Stimulated activated CD8-positive, alpha-beta memory T cell treated with anti-CD3 and anti-CD28 coated beads, Interleukin-15, amount 100 ng/mL, for 1 hour (primary cell): Measurements from ENCODE around the gene NFE2L1.
A peak's percentile ranks its signal among the peaks of the same experiment; 100 is the strongest.
"Not testable (repeated sequence)": the region's sequence is repeated elsewhere in the genome, so short reads cannot be mapped to it uniquely, and the experiment has no call there.

ENCODE experiments used
- DNase-seq: peaks from one replicate; pipeline ENCODE4 v3.0.0-alpha.2; 2020; ENCODE audit warnings: low read depth

Gene NFE2L1

GRCh38 chr17:48024149-48025039 lies 23.8 kb upstream of the NFE2L1 start:
- no peak for DNase-seq

- peak; percentile 94 for DNase-seq
These were observed 22.9 kb upstream of the NFE2L1 start for GRCh38 chr17:48025040-48025903.

GRCh38 chr17:48025904-48026501 lies 22.2 kb upstream of the NFE2L1 start:
- DNase-seq, result no peak

GRCh38 chr17:48026502-48027321 lies 21.4 kb upstream of the NFE2L1 start:
- peak; percentile 51 for DNase-seq

- no peak for DNase-seq
These were observed 20.7 kb upstream of the NFE2L1 start for GRCh38 chr17:48027322-48027981.

GRCh38 chr17:48028736-48029135 lies 19.4 kb upstream of the NFE2L1 start:
- DNase-seq, result no peak

- no peak for DNase-seq
These were observed 17.6 kb upstream of the NFE2L1 start for GRCh38 chr17:48030531-48030930.

GRCh38 chr17:48031966-48032365 lies 16.2 kb upstream of the NFE2L1 start:
- no peak for DNase-seq

GRCh38 chr17:48034734-48035133 lies 13.4 kb upstream of the NFE2L1 start:
- DNase-seq, result not testable (repeated sequence)

GRCh38 chr17:48036693-48037035 lies 11.5 kb upstream of the NFE2L1 start:
- no peak for DNase-seq

- DNase-seq, result no peak
These were observed 10.9 kb upstream of the NFE2L1 start, which contains the start of gene COPZ2 for GRCh38 chr17:48037036-48037837. TSS of gene COPZ2 (minus strand) at chr17:48037797. CDS start at chr17:48037777, 20 bp downstream.

- DNase-seq, result no peak
These were observed 10.3 kb upstream of the NFE2L1 start for GRCh38 chr17:48037838-48038323.

- no peak for DNase-seq
These were observed 9.5 kb upstream of the NFE2L1 start for GRCh38 chr17:48038687-48039086.

GRCh38 chr17:48043176-48043575 lies 5.0 kb upstream of the NFE2L1 start:
- no peak for DNase-seq

- DNase-seq, result no peak
These were observed 3.3 kb upstream of the NFE2L1 start for GRCh38 chr17:48044851-48045250.

- no peak for DNase-seq
These were observed 2.7 kb upstream of the NFE2L1 start for GRCh38 chr17:48045316-48046001.

- DNase-seq, result no peak
These were observed 1.9 kb upstream of the NFE2L1 start for GRCh38 chr17:48046296-48046695.

GRCh38 chr17:48047113-48047740 lies 932 bp upstream of the NFE2L1 start:
- no peak for DNase-seq
